Activated naive CD4-positive, alpha-beta T cell treated with anti-CD3 and anti-CD28 coated beads for 36 hours (primary cell): ENCODE results near the gene CDCA7. TPM values are rescaled to one million over a fixed set of nuclear protein-coding genes. Genes with fewer than 3 reads are reported as not detected.

Experiments
- CTCF ChIA-PET: fragments of 350-600 bp; sonication (Branson Sonifier 250); formaldehyde crosslinking; loops from one replicate; lab custom pipeline; 2021; ENCODE audit warnings: antibody characterized with exemption; lab: Charles Lee
- DNase-seq: peaks from one replicate; pipeline ENCODE4 v3.0.0-alpha.2; 2020
- H3K27ac Mint-ChIP-seq: one replicate; pipeline ENCODE4 v1.8.0; 2021; ENCODE audit warnings: mild to moderate bottlenecking, mixed read lengths
- H3K27me3 Mint-ChIP-seq: one replicate; pipeline ENCODE4 v1.8.0; 2021; ENCODE audit warnings: low read depth, mixed read lengths
- H3K36me3 Mint-ChIP-seq: one replicate; pipeline ENCODE4 v1.8.0; 2021; ENCODE audit warnings: low read depth, mixed read lengths
- H3K4me1 Mint-ChIP-seq: one replicate; pipeline ENCODE4 v1.8.0; 2021; ENCODE audit warnings: low read depth, mixed read lengths
- H3K4me3 Mint-ChIP-seq: one replicate; pipeline ENCODE4 v1.8.0; 2021; ENCODE audit warnings: mild to moderate bottlenecking, moderate library complexity, mixed read lengths
- H3K9me3 Mint-ChIP-seq: one replicate; pipeline ENCODE4 v1.8.0; 2021; ENCODE audit warnings: mixed read lengths
- intact Hi-C: fragments of 100-400 bp; cut with micrococcal nuclease; formaldehyde crosslinking; loops from one replicate; pipeline ENCODE4 v1.15.1; 2023
- total RNA-seq, 2 experiments: library from RNA; stranded (reverse); gene quantifications; one replicate each; pipeline ENCODE4 v1.2.3, GENCODE V29; 2021

CDCA7 gene
- total RNA-seq, 2 experiments from 2014 or later: 74.0 to 74.7 TPM

DNA sequence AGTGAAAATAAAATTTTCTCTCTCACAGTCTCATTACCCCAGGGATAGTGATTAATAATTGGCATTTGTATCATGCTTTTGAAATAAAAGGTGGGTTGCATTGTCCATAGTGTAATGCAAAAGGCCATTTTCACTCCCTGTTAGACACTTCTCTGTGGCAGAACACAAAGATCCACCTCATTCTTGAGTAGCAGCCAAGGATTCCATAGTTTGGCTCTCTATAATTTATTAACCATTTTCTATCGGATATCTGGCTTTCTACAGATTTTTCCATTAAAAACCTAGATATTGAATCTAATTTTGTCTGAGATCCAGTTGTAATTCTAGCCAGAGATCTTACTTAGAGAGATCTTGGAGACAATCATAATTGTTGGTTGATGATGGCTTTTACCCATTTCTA lies 39.0 kb downstream of the CDCA7 start:
- H3K9me3 Mint-ChIP-seq: no peaks in the 10 kb centered on the region
- intact Hi-C loops: no loop called here
- H3K4me1 Mint-ChIP-seq: no peaks in the 10 kb centered on the region
- no peak overlapping the region for H3K27ac Mint-ChIP-seq
- DNase-seq: no peak
- H3K4me3 Mint-ChIP-seq: no peak overlapping the region
- H3K36me3 Mint-ChIP-seq: no peaks in the 10 kb centered on the region
- CTCF ChIA-PET: no interaction called here
- H3K27me3 Mint-ChIP-seq: peaks cover 23% of the 10 kb centered on the region

DNA sequence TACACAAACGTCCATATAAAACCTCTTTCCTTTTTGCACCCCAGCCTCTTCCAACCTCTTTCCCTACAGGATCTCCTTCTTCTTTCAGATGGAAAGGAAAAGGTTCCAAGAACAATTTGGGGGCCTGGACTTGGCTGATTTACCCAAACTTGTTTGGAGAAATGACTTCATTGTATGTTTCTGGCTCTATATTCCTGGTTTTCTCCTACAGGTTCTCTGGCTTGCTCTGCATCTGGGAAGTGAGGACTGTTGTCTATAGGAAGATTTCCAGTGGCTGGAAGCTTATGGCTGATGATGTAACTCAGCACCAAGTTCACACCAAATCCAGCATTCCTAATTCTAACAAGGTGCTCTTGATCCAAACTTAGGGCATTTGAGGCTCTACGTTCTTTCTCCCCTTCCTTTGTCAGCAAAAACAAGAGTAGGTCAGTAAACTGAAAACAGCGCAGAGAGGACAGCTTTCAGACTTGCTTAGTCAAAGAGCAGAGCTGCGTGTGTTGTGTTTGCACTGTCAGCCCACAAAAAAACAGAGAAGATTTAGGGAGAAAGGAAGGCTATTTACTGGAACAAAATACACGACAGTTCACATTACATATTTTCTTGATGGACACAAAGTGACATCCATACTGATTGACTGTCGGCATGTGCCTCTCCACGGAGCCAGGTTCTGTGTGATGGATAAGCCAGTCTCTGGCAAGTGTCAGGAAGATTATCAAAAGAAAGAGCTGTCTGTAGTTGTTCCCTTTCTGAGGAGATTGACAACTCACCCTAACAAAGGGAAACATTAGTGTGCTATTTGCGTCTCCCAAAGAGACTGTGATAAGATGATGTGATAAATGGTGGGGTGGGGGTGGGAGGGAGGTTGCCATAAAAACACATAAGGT lies 39.7 kb downstream of the CDCA7 start:
- Mint-ChIP-seq H3K4me1 (no peaks in the 10 kb centered on the region), H3K27me3 (peaks cover 26% of the 10 kb centered on the region), H3K4me3 (no peak overlapping the region), H3K9me3 (no peaks in the 10 kb centered on the region), H3K27ac (no peak overlapping the region), H3K36me3 (no peaks in the 10 kb centered on the region)
- intact Hi-C loops: no loop called here
- CTCF ChIA-PET: interaction anchor here (0.8 kb wide), 1 partner anchor 10 kb away, joined by 4 read pairs; no protein-coding TSS in a partner anchor
- no peak for DNase-seq

DNA sequence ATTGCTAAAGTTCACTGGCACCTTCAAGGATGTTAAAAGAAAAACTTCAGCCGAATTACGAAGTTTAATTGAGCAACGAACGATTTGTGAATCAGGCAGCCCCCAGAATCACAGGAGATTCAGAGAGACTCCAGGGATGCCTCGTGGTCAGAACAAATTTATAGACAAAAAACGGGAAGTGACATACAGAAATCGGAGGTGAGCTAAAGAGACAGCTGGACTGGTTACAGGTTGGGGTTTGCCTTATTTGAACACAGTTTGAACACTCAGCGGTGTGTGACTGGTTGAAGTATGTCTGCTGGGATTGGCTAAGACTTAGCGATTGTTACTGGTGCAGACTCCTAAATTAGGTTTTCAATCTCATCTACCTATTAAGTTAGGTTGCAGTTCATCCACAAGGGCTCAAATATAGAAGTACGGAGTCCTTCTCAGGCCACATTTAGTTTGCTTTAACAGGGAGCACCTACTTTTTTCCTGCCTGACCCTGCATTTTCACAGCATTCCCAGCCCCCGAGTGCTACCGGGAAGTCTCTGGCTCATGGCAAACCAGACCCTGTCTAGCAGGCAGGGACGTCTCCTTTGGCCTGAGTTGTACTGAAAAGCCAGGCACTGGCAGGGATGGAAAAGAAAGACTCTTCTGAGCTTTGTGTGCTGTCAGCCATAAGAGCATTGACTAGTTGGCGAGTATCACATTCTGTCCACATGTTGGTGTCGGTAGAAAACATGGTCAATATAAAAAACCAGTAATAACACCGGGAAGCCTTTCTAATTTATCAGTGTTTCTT lies 41.1 kb downstream of the CDCA7 start:
- intact Hi-C loops: no loop called here
- no peaks in the 10 kb centered on the region for H3K4me1 Mint-ChIP-seq
- no peak for DNase-seq
- no peaks in the 10 kb centered on the region for H3K9me3 Mint-ChIP-seq
- H3K4me3 Mint-ChIP-seq: no peak overlapping the region
- H3K27ac Mint-ChIP-seq: no peak overlapping the region
- no peaks in the 10 kb centered on the region for H3K36me3 Mint-ChIP-seq
- H3K27me3 Mint-ChIP-seq: peaks cover 36% of the 10 kb centered on the region
- CTCF ChIA-PET: interaction anchor here (0.6 kb wide), 1 partner anchor 350 kb away, joined by 3 read pairs; no protein-coding TSS in a partner anchor

- Mint-ChIP-seq H3K27me3 (peaks cover 50% of the 10 kb centered on the region), H3K4me3 (no peak overlapping the region), H3K9me3 (no peaks in the 10 kb centered on the region), H3K36me3 (no peaks in the 10 kb centered on the region), H3K27ac (no peak overlapping the region), H3K4me1 (peaks cover 5% of the 10 kb centered on the region)
- DNase-seq: no peak
- intact Hi-C loops: loop anchor here (1.0 kb wide), 1 partner anchor 370 kb away; no protein-coding TSS in a partner anchor
- CTCF ChIA-PET: no interaction called here
Measured at GRCh38 chr2:173397539-173397938, 42.9 kb downstream of the CDCA7 start.

- CTCF ChIA-PET: interaction anchor here (2.0 to 3.2 kb wide), 2 partner anchors 50 to 942 kb away, joined by 6 to 14 read pairs; no protein-coding TSS in a partner anchor
- intact Hi-C loops: no loop called here
Measured at GRCh38 chr2:173399229-173399628, 44.6 kb downstream of the CDCA7 start.

GRCh38 chr2:173400760-173401159 lies 46.1 kb downstream of the CDCA7 start:
- DNase-seq: peak; percentile 9
- peaks cover 6% of the 10 kb centered on the region for H3K4me1 Mint-ChIP-seq
- intact Hi-C loops: loop anchor here (1.0 to 10.0 kb wide), 4 partner anchors 168 to 927 kb away; no protein-coding TSS in a partner anchor
- H3K36me3 Mint-ChIP-seq: no peaks in the 10 kb centered on the region
- H3K9me3 Mint-ChIP-seq: no peaks in the 10 kb centered on the region
- no peak overlapping the region for H3K27ac Mint-ChIP-seq
- CTCF ChIA-PET: interaction anchor here (0.6 to 3.2 kb wide), 5 partner anchors 48 to 947 kb away, joined by 3 to 14 read pairs (median 5); no protein-coding TSS in a partner anchor
- H3K4me3 Mint-ChIP-seq: no peak overlapping the region
- peaks cover 58% of the 10 kb centered on the region for H3K27me3 Mint-ChIP-seq

More at GRCh38 chr2:173399229-173399628, 44.6 kb downstream of the CDCA7 start:
- H3K4me3 Mint-ChIP-seq: no peak overlapping the region
- no peaks in the 10 kb centered on the region for H3K9me3 Mint-ChIP-seq
- H3K36me3 Mint-ChIP-seq: no peaks in the 10 kb centered on the region
- H3K27me3 Mint-ChIP-seq: peaks cover 64% of the 10 kb centered on the region
- H3K27ac Mint-ChIP-seq: no peak overlapping the region
- no peak for DNase-seq
- H3K4me1 Mint-ChIP-seq: peaks cover 6% of the 10 kb centered on the region

- no peak for DNase-seq
- H3K9me3 Mint-ChIP-seq: no peaks in the 10 kb centered on the region
Measured at GRCh38 chr2:173401716-173402326, 47.1 kb downstream of the CDCA7 start.

DNA sequence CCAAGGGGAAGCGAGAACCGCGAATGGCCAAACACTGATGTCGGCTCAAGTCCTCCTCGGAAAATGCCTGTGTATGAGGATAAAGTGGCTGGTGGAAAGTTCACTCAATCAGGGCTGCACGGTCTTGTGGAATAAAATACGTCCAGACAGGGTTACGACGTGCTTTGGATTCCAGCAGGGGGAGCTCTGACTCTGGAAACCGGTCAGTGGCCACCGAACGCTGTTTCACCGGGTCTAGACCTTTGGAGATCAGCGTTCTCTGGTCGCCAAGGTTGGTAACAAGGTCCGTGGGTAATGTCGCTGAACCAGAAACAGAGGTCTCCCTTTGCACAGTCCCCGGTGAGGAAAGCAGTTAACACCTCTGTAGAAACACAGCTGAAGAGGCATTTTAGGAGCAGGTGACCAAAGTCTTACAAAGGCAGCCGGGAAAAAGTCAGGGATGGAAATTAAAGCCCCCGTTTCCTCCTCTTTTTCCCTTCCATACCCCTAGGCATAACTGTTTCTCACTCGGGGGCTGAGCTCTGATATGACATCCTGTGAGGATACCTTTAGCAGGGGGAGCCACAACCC lies 47.8 kb downstream of the CDCA7 start:
- intact Hi-C loops: loop anchor here (1.0 to 10.0 kb wide), 7 partner anchors 34 to 939 kb away; no protein-coding TSS in a partner anchor
- no peaks in the 10 kb centered on the region for H3K36me3 Mint-ChIP-seq
- H3K9me3 Mint-ChIP-seq: no peaks in the 10 kb centered on the region
- CTCF ChIA-PET: interaction anchor here (0.5 to 2.9 kb wide), 18 partner anchors 11 to 942 kb away, joined by 3 to 24 read pairs (median 4); no protein-coding TSS in a partner anchor
- peaks cover 53% of the 10 kb centered on the region for H3K27me3 Mint-ChIP-seq
- H3K4me1 Mint-ChIP-seq: peaks cover 6% of the 10 kb centered on the region
- no peak overlapping the region for H3K4me3 Mint-ChIP-seq
- H3K27ac Mint-ChIP-seq: no peak overlapping the region
- DNase-seq: peak; percentile 85

More at GRCh38 chr2:173401716-173402326, 47.1 kb downstream of the CDCA7 start:
- no peaks in the 10 kb centered on the region for H3K36me3 Mint-ChIP-seq
- CTCF ChIA-PET: interaction anchor here (0.6 to 3.2 kb wide), 12 partner anchors 11 to 946 kb away, joined by 3 to 24 read pairs (median 4); no protein-coding TSS in a partner anchor
- H3K4me1 Mint-ChIP-seq: peaks cover 6% of the 10 kb centered on the region
- H3K27ac Mint-ChIP-seq: no peak overlapping the region
- H3K4me3 Mint-ChIP-seq: no peak overlapping the region
- intact Hi-C loops: loop anchor here (1.0 to 10.0 kb wide), 7 partner anchors 34 to 939 kb away; no protein-coding TSS in a partner anchor
- peaks cover 54% of the 10 kb centered on the region for H3K27me3 Mint-ChIP-seq

- no peaks in the 10 kb centered on the region for H3K9me3 Mint-ChIP-seq
- H3K4me3 Mint-ChIP-seq: no peak overlapping the region
- no peak for DNase-seq
- H3K27me3 Mint-ChIP-seq: peaks cover 46% of the 10 kb centered on the region
- peaks cover 6% of the 10 kb centered on the region for H3K4me1 Mint-ChIP-seq
- H3K27ac Mint-ChIP-seq: no peak overlapping the region
- no peaks in the 10 kb centered on the region for H3K36me3 Mint-ChIP-seq
- CTCF ChIA-PET: interaction anchor here (0.5 to 2.9 kb wide), 5 partner anchors 10 to 936 kb away, joined by 3 to 24 read pairs (median 4); no protein-coding TSS in a partner anchor
- intact Hi-C loops: loop anchor here (5.0 to 10.0 kb wide), 3 partner anchors 350 to 922 kb away; no protein-coding TSS in a partner anchor
Measured at GRCh38 chr2:173404841-173405750, 50.4 kb downstream of the CDCA7 start.

GRCh38 chr2:173407176-173407575 lies 52.5 kb downstream of the CDCA7 start:
- H3K9me3 Mint-ChIP-seq: no peaks in the 10 kb centered on the region
- no peak overlapping the region for H3K27ac Mint-ChIP-seq
- H3K4me1 Mint-ChIP-seq: peaks cover 4% of the 10 kb centered on the region
- no peaks in the 10 kb centered on the region for H3K36me3 Mint-ChIP-seq
- CTCF ChIA-PET: no interaction called here
- H3K27me3 Mint-ChIP-seq: peaks cover 29% of the 10 kb centered on the region
- no peak for DNase-seq
- H3K4me3 Mint-ChIP-seq: no peak overlapping the region
- intact Hi-C loops: loop anchor here (10.0 kb wide), 2 partner anchors 348 to 638 kb away; no protein-coding TSS in a partner anchor
